Measurements from ENCODE around the gene EMID1. TPM values are rescaled to one million over a fixed set of nuclear protein-coding genes. Genes with fewer than 3 reads are reported as not detected.
A peak's percentile ranks its signal among the peaks of the same experiment; 100 is the strongest.

EMID1 gene
- total RNA-seq, 3 donors from 2014 or later = 1.1 to 4.6 (median 2.3) TPM

DNA sequence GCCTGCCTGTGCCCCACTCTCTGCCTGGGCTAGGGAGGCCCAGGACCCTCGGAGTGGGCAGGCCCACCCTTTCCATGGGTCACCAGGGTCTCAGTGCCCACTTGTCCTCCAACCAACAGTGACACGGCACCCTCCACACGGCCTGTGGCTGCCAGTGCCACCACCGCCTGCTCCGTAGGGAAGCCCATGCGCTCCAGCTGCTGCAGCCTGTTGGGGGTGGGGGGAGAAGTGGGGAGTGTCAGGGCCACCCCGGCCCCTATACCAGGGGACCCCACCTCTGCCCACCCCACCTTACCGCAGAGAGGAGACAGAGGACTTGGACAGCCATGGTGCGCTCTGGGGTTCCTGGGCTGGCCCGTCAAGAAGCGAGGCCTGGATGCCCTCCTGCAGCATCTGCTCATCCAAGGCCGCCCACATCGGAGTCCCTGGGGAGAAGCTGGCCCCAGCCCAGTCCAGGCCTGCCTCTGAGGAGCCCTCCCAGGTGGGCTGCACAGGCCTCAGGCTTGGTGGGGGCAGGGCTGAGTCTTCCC lies 54.4 kb downstream of the EMID1 start:
- no peak overlapping the region for H3K27ac ChIP-seq
- TF ChIP-seq CTCF (IDR thresholded peaks at IDR 0.05) = no peak
- TF ChIP-seq POLR2AphosphoS5 (IDR thresholded peaks at IDR 0.05) = no peak
- no peak for TF ChIP-seq POLR2A (IDR thresholded peaks at IDR 0.05)
- no peaks in the 10 kb centered on the region for H3K4me1 ChIP-seq
- DNase-seq (ENCODE audit: low spot score in 2 of 2) = no peak
- no peaks in the 10 kb centered on the region for H3K36me3 ChIP-seq
- no peaks in the 10 kb centered on the region for H3K27me3 ChIP-seq
- no peaks in the 10 kb centered on the region for H3K9me3 ChIP-seq
- intact Hi-C loops (cut with DNase I; ENCODE audit: low total_unique reads) = no loop called here
- H3K4me3 ChIP-seq = no peak overlapping the region

- no peak for TF ChIP-seq POLR2AphosphoS5 (IDR thresholded peaks at IDR 0.05)
- no peak for TF ChIP-seq POLR2A (IDR thresholded peaks at IDR 0.05)
- TF ChIP-seq CTCF (IDR thresholded peaks at IDR 0.05) = no peak
- intact Hi-C loops (cut with DNase I; ENCODE audit: low total_unique reads) = no loop called here
- Histone ChIP-seq H3K9me3 (no peaks in the 10 kb centered on the region), H3K36me3 (no peaks in the 10 kb centered on the region), H3K4me1 (no peaks in the 10 kb centered on the region), H3K27ac (no peak overlapping the region), H3K4me3 (no peak overlapping the region), H3K27me3 (no peaks in the 10 kb centered on the region)
- no peak for DNase-seq (ENCODE audit: low spot score in 2 of 2)
Measured at GRCh38 chr22:29260601-29261315, 55.1 kb downstream of the EMID1 start.

- intact Hi-C loops (cut with DNase I; ENCODE audit: low total_unique reads) = no loop called here
- Histone ChIP-seq H3K4me1 (peaks cover 0 to 7% of the 10 kb centered on the region in 2 donors), H3K9me3 (no peaks in the 10 kb centered on the region), H3K4me3 (no peak overlapping the region), H3K36me3 (no peaks in the 10 kb centered on the region), H3K27ac (no peak overlapping the region), H3K27me3 (no peaks in the 10 kb centered on the region)
- TF ChIP-seq CTCF (IDR thresholded peaks at IDR 0.05) (no peak), POLR2AphosphoS5 (IDR thresholded peaks at IDR 0.05) (no peak), POLR2A (IDR thresholded peaks at IDR 0.05) (no peak)
- DNase-seq (ENCODE audit: low spot score in 2 of 2) = no peak
Measured at GRCh38 chr22:29263791-29264276, 58.1 kb downstream of the EMID1 start.

DNA sequence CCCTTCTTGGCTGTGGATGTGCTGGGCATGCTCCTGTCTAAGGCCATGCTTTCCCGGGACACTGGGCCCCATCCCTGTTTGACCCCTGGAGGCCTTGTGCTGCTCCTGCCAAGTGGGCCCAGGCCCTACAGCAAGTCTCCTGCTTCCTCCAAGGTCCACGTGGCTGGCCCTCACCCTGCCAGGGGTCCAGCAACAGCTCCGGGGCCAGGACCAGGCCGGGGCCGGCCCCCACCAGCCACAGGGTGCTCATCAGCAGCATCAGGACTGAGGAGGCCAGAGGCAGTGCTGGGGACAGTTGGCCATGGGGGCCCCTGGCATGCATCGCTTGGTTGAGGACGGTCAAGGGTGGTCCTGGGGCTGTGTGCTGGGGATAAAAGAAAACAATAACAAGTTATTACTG lies 59.6 kb downstream of the EMID1 start:
- no peak for DNase-seq (ENCODE audit: low spot score in 2 of 2)
- intact Hi-C loops (cut with DNase I; ENCODE audit: low total_unique reads) = no loop called here
- Histone ChIP-seq H3K27me3 (no peaks in the 10 kb centered on the region), H3K36me3 (no peaks in the 10 kb centered on the region), H3K4me1 (peaks cover 6 to 7% of the 10 kb centered on the region in 2 donors), H3K9me3 (no peaks in the 10 kb centered on the region), H3K4me3 (no peak overlapping the region), H3K27ac (peak overlapping the region in 1 of 2 donors; percentile 3)
- TF ChIP-seq POLR2A (IDR thresholded peaks at IDR 0.05) (no peak), POLR2AphosphoS5 (IDR thresholded peaks at IDR 0.05) (no peak), CTCF (IDR thresholded peaks at IDR 0.05) (no peak)

DNA sequence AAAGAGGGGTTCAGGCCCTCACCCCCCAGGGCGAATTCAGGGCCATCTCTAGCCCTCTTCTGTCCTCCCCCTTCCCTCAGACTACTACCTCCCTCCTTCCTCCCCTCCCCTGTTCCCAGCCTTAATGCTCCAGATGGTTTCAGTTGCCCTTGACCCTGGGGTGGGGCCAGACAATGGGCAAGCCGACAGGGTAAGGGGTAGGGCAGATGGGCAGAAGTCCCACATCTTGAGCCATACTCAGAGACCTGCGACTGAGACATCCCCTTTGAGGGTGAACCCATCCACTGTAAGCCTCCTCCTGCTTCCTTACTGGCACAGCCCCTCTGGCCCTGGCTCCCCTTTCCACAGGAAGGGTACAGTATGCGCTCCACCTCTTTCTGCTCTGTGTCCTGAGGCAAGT lies 60.2 kb downstream of the EMID1 start:
- peak overlapping the region in 1 of 2 donors; percentile 3 for H3K27ac ChIP-seq
- intact Hi-C loops (cut with DNase I; ENCODE audit: low total_unique reads) = no loop called here
- peaks cover 6 to 7% of the 10 kb centered on the region in 2 donors for H3K4me1 ChIP-seq

More for the DNA sequence above, 60.2 kb downstream of the EMID1 start:
- TF ChIP-seq POLR2A (IDR thresholded peaks at IDR 0.05) (no peak), CTCF (IDR thresholded peaks at IDR 0.05) (no peak), POLR2AphosphoS5 (IDR thresholded peaks at IDR 0.05) (no peak)
- Histone ChIP-seq H3K36me3 (no peaks in the 10 kb centered on the region), H3K9me3 (no peaks in the 10 kb centered on the region), H3K27me3 (no peaks in the 10 kb centered on the region), H3K4me3 (no peak overlapping the region)
- DNase-seq (ENCODE audit: low spot score in 2 of 2) = no peak
